ENCODE results near the gene BCL11A.

Gene BCL11A

DNA sequence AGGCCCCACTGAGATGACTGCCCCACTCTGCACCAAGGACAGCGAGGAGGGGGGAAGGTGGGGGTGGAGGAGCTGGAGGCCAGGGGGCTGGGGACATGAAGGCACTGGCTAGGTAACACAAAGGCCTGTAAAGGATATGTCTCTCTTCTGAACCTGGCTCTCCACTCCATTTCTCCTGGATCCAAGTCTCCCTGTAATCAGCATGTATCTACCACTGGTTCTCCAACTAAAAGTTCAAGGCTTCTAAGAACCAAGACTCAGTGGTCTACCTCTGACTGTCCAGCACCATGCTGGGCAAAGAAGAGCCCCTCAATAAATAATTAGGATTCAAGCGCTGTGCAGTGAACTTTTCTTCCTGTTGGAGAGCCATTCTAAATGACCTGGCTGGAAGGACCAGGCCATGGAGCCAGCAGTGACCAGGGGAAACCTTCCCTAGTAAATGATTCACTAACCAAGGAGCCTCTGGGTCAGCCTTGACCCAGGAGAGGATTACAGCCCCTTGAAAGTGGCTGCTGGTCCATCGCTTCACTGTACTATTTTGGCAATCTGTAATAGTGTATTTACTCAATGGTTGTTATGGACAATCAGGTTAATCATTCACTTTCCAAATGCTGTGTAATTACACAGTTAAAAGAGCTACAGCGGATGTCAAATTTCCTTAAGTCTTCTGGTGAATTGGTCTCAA, 73.2 kb downstream of the BCL11A start:
- no peak for DNase-seq

DNA sequence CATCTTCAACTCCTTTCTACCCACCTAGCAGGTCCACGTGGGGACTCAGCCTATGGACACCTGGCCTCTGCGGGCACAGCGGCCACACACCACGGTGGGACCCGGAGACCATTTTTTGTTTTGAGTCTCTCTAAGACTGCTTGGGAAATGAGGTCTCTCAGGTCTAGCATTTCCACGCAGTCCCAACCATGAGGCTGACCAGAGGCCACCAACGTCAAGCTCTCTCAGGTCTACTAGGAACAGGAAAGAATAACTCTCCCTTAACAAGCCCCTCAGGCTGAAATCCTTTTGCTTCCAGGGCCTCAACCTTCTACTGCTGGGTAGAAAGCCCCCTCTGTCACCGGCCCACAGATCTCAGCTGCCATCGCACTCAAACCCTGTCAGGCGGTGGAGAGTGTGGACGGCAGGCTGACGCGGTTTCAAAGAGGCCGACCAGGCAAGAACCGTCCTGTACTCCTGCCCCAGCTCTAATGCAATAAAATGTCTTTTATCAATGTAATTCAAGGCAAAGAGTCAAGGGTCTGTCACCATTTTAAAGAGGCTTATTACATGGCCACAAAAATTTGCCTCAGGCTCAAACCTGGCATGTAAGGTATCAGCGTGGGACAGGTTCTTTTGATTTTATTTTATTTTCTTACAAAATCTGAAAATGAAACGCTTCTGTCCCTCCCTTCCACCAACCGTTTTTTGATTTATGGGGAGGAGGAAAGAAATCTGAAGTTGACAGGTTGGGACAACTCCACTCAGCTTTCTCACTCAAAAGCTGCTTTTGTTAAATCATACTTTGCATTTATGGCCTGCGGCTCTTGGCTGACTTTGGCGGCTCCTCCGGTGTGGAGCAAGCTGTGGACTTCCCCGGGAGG, 74.0 kb downstream of the BCL11A start:
- no peak for DNase-seq

DNA sequence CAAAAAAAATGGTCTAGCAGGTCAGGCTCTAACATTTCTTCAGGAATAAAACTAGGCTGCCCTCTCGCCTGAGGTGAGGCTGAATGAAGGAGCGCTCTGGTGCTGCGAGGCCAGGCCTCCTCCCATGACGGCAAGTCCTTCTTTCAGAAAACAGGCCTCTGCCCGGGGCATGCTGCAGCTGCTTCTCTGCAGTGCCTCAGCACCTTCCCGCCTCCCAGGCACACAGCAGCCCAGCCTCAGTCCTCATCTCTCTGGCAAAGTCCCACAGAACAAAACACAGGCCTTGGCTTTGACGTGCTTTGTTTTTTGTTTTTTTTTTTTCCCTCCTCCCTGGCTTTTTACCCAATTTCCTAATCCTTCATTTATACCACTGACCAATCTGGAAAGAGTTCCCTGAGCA, 74.8 kb downstream of the BCL11A start:
- no peak for DNase-seq

DNA sequence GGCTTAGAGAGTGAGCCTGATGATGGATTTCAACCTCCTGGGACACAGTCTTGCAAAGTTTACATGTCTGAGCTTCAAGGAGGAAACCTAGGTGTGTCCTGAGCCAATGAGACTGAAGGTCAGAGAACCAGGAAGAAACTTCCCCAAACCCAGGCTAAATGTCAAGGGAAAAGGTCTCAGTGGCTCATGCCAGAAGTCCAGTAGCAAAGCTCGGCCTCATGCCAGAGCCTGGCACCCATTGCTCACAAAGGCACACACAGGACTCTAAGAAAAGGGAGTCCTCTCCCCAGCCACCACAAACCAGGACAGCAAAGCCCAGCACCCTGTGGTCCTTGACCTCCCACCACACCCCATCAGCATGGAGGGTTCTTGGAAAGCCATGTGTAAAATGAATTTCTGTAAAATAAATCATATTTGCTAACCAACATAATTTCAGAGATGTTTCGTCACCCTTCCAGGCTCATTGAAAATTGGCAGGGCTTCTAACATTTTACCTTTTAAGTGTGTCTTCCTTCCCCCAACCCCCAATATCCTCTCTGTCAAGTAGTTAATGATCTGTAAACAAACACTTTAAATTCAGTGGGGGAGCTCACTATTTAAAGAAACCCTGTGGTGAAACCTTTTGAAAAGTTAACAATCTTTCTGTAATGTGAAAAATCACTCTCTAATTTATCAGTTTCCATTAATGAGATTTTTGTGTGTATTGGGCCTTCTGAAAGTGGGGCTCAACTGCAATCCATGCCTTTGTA, 77.1 kb downstream of the BCL11A start:
- no peak for DNase-seq

DNA sequence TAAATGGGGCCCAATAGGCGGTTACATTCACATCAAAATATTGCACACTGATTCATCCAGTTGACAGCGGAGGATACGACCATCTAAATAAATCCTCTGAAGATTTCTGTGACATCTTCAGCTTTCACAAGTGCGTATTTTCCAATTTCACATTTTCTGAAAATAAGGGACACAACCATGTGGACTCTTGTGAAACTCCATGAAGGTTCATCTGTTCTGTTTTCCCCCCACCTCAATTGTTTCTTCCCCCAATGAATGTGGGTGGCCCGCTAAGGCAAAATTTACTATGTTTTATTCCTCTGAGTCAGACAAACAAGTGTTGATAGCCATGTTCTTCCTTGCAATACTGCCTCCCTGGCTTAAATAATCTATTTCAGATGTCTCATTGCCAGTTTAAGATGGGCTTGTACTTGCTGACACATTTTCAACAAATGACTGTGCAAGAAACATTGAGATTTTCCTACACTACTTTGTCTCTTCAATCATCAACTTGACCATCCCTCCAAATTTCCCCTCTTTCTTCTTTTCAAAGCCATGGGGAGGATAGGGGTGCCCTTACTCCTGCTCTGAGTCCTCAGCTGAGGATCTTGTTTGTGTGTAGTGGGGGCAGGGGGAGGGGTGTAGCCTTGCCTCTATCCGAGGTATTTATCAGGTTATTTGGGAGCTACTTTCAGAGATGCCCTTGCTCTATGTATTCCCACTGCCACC, 78.2 kb downstream of the BCL11A start:
- DNase-seq = no peak

DNA sequence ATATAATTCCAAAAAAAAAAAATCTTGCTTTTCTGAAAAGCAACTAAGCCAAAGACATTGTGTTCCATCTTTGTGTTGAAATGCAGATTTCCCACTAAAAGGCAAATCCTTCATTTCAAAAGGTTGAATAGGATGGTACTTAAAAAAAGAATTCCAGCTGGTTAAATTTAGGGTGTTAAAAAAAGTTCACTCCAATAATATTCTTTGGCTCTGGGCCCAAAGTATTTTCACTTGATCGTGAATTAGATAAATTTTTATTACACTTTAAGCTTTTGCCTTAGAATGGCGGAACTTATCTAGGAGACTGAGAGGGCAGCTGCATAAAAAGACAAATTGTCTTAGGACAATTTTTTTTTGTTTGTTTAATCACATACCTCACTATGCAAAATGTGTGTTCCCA, 79.2 kb downstream of the BCL11A start:
- DNase-seq = no peak

DNA sequence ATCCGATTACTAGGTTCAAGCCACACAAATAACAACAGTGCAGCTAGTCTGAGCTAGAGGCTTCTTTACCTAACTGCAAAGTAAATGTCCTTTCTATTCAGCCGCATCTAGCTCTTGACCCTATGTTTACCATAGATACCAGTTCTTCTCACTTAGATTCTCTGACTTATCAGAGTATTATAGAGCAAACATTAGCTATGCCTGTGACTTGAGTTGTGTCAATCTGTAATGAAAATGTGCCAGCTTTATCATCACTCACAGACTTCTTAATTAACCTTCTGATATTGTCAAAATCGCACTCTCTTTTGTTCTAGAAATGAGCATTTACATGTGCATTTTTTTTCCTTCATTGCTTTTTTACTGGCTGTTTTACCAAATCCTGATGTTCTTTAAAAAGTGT, 79.9 kb downstream of the BCL11A start:
- no peak for DNase-seq

DNA sequence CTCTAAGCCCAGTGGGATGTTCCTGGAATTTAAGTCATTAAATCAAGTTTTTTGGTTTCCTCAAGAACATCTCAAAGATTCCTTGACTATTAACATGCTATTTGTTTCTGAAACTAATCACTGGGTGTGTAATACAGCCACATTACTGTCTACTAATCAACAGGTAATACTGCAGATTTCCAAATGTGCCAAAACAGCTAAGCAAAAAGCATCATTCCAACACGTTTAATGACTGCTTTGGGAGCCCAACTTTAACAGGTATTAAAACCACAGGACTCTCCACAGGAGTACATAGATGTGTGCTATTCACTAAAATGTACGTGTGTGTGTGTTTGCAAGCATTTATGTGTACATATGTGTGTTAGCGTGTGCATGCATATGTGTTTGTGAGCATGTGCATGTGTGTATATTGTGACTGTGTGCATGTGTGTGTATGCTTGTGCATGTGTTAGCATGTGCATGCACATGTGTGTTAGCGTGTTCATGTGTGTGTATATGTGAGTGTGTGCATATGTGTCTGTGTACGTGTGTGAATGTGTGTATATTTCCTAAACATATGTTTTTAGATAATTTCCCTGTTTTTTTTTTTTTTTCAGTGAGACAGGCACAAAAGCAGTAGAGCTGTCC, 80.7 kb downstream of the BCL11A start:
- no peak for DNase-seq

DNA sequence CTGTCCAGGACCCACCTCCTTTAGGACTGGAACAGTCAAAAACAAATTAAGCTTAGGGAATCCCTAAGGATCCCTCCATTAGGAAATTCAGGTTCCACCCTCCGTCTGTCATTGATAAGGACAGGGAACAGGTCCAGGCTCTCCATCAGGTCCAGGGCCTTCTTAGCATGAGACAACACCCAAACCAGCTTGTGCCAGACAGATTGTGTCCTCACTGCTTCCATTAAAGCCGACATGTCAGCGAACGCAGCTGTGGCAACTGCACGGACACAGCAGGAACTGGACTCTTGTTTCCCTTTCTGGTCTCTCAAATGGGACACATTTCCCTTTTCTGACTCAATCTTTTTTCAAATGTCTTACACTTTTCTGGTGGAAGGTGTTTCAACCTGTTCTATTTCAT, 81.4 kb downstream of the BCL11A start:
- no peak for DNase-seq

DNA sequence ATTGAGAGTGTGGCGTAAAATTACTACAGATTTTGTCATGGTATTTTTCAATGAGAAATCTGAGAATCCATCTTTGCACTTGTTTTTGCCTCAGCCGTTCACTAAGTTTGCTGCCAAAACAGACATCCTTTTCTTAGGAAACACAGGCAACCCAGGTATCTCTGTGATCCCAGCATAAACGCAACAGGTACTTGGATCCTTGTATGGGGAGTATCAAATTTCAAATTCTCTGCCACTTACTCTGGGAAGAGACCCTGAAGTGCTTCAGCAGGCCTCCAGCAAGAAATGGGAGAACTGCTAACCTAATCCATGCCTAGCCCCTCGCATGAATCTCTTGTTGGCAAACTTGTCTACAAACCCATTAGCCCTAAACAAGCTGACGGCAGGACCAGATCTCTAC, 83.1 kb downstream of the BCL11A start:
- peak; percentile 69 for DNase-seq

DNA sequence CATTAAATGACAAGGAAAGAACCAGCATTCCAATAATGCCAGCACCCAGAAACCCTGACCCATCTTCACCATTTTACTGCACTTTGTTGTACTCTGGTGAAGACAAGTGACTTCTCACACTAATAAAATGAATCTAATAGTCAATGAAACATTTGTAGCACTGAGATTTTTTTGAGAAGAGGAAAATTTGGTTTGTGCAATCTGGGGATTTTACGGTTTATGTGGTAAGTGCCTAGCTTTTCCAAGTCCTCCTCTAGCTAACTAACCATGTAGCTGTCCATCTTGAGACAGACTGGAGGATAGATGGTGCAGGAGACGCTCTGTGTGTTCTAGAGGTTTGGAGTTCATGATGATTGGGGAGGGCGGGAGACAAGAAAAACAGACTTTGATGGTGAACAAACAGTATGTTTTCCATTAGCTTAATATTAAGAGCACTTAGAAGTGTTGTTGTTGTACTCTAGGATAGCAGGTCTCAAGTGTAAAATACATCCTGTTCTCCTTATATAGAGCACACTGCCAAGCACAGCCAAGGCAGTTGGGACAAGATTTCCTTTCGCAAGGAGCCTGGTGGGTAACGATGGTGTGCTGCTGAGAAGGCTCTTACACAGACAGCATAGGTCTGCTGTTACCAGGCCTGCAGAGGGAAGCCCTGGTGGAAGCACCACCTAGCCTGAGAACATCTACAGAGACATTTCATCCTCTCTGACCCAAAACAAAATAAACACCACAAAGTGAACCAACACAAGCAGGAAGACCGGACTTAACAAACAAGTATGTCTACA, 83.7 kb downstream of the BCL11A start:
- no peak for DNase-seq

DNA sequence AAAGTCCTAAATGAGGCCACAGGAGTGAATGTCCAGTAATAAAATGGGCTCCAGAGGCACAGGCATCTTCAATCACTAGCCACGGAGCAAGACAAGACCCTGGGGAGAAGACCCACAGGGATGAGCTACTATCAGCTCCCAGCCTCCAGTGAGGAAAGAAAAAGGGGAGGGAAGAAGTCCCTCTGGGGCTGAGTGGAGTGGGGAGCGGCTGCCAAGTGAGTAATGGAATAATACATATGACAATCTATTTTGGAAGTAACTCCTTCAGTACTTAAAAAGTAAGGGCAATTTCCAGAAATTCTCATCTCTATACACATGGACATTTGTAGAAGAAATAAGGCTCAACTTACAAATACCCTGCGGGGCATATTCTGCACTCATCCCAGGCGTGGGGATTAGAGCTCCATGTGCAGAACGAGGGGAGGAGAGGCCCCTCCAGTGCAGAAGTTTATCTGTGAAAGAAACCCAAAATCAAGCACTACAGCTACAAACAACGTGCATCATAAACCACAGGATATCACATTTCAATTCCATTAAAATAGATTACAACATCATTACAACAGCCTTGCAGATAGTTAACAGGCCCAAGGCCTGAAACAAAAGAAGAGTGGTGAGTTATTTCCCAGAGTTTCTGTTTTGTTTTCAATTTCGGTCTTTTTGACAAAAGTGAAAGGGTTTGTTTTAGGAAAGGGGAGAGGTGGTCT, 84.9 kb downstream of the BCL11A start:
- DNase-seq = no peak

DNA sequence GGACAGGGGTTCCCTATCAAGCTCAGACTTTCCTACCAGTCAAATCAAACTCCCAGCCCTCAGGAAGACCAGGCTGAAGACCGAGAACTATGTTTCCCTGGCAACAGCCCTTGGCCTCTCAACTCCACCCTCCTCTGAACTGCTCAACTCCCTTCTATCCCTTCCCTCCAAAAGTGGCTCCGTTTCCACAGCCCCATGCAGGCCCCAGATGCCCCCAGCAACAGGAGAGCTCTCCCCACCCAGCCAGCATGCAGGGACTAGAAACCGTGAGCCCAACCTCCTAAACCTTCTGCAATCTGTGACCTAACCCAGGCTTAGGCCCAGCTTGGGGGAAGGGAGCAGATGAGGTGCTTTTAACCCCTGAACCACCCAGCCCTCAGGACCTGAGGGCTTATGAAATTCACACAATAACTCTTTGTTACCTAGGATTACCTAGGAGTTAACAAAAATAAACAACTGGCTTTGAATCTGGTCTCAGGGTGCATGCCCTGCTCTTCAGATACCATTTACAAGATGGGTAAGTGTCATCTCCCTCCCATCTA, 87.2 kb downstream of the BCL11A start:
- DNase-seq = no peak

DNA sequence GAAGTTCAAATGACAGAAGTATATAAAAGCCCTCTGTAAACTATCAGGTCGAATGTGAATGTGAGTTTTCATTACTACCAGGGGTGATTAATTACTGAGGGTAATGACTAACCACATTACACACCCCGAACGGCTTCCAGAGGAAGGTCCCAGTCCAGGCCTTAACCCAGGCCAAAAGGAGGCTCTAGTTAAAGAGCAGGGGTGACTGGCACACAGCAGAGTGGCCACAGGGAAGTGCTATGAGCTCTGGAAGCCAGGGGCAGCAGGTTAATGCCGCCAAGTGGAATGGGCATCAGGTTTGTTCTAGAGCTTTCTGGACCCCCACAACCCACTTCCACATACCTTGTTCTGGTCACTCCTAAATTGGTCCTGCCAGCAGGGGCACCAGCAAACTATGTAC, 87.7 kb downstream of the BCL11A start:
- no peak for DNase-seq

DNA sequence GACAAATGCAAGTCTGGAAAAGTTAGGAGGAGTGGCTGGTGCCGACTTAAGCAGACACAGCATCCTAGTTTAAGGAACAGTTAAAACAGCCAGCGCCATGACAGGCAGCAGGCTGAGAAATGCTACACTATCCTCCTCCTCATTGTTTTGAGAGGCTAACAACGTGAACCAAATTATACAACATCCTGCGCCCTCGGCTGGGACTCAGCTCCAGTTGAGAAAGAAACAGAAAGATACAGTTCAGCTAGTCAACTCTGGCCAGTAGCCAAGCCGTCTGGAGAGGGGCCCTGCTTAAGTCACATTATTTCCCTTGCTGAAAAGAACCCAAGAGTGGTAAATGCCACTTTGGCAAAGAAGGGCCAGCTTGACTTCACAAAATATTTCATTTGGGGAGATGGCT, 90.2 kb downstream of the BCL11A start:
- no peak for DNase-seq

DNA sequence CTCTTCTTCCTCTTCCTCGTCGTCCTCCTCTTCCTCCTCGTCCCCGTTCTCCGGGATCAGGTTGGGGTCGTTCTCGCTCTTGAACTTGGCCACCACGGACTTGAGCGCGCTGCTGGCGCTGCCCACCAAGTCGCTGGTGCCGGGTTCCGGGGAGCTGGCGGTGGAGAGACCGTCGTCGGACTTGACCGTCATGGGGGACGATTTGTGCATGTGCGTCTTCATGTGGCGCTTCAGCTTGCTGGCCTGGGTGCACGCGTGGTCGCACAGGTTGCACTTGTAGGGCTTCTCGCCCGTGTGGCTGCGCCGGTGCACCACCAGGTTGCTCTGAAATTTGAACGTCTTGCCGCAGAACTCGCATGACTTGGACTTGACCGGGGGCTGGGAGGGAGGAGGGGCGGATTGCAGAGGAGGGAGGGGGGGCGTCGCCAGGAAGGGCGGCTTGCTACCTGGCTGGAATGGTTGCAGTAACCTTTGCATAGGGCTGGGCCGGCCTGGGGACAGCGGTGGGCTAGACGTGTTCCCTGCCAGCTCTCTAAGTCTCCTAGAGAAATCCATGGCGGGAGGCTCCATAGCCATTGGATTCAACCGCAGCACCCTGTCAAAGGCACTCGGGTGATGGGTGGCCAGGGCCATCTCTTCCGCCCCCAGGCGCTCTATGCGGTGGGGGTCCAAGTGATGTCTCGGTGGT, 91.9 kb downstream of the BCL11A start:
- no peak for DNase-seq

DNA sequence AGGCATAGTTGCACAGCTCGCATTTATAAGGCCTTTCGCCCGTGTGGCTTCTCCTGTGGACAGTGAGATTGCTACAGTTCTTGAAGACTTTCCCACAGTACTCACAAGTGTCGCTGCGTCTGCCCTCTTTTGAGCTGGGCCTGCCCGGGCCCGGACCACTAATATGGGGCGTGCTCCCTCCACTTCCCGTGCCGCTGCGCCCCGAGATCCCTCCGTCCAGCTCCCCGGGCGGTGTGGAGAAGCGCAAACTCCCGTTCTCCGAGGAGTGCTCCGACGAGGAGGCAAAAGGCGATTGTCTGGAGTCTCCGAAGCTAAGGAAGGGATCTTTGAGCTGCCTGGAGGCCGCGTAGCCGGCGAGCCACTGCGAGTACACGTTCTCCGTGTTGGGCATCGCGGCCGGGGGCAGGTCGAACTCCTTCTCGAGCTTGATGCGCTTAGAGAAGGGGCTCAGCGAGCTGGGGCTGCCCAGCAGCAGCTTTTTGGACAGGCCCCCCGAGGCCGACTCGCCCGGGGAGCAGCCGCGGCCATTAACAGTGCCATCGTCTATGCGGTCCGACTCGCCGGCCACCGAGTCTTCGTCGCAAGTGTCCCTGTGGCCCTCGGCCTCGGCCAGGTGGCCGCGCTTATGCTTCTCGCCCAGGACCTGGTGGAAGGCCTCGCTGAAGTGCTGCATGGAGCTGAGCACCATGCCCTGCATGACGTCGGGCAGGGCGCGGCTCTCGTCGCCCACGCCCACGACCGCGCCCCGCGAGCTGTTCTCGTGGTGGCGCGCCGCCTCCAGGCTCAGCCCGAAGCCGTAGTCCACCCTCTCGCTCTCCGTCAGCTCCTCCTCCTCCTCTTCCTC, 92.7 kb downstream of the BCL11A start:
- no peak for DNase-seq

DNA sequence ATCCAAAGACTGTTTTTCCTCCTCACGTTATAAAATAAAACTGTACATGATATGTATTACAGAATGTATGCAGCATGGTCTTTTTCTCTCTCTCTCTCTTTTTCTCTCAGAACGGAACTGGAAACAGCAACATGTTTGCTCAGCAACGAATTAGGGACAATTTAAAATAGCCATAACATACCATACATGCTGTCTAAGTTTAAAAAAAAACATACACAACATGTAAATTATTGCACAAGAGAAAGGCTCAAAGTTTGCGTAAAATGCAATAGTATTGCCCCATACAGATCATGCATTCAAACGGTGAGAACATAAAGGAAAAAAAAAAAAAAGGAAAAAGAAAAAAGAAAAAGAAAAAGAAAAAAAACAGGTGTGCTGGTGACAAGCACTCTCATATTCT, 93.6 kb downstream of the BCL11A start:
- no peak for DNase-seq

DNA sequence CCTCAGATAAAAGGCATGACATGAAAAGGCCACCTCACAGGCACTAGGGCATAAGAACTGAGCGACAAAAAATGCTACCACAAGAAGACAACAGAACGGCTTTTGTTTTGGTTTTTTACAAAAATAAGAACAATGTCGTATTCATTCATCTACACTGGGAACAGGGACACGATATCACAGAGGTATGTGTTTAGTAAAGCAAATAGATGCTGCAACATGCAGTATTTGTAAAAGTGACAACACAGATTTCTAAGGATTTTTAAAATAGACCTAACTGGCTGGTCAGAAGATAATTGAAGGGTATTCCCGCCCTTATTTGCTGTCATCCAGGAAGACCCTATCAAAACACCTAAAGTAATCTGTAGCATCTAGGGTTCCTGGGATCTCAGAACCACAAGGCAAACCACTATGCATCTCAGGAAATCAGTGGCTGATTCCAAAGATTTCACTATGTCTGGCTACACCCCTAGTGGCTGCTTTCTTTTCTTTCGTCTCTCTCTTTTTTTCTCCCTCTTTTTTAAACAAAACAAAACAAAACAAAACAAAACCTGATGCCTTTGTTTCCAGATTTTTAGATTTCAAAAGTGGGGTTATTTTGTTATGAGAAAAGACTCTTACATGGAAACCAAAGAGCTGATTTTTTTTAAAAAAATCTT, 97.2 kb downstream of the BCL11A start:
- DNase-seq = no peak
